PFSK-1 (cell line): Measurements from ENCODE around the gene AUTS2.

Experiments used
- POLR2AphosphoS5 ChIP-seq: IDR thresholded peaks from 2 replicates; pipeline ENCODE4 v1.6.1; 2012; ENCODE audit warnings: low read depth, mild to moderate bottlenecking, control low read depth, low read length, moderate library complexity
- SIN3A ChIP-seq: IDR thresholded peaks from 2 replicates; pipeline ENCODE4 v1.6.1; 2012; ENCODE audit warnings: mild to moderate bottlenecking, low read length, moderate library complexity, borderline replicate concordance; ENCODE audit not compliant: insufficient read depth
- TAF1 ChIP-seq: IDR thresholded peaks from 2 replicates; pipeline ENCODE4 v1.6.1; 2012; ENCODE audit warnings: low read length, control low read depth, borderline replicate concordance; ENCODE audit not compliant: insufficient read depth
- TF ChIP-seq, protein P1 (sequence below), 2 experiments: IDR thresholded peaks; 2 replicates each; pipeline versions ENCODE4 v1.6.1 to v1.8.0; 2011 to 2012; ENCODE audit warnings: low read depth in 2 of 2, low read length in 2 of 2, control low read depth in 1 of 2, inconsistent platforms in 1 of 2, mild to moderate bottlenecking in 1 of 2, moderate library complexity in 1 of 2; ENCODE audit not compliant: insufficient read depth in 1 of 2

DNA sequence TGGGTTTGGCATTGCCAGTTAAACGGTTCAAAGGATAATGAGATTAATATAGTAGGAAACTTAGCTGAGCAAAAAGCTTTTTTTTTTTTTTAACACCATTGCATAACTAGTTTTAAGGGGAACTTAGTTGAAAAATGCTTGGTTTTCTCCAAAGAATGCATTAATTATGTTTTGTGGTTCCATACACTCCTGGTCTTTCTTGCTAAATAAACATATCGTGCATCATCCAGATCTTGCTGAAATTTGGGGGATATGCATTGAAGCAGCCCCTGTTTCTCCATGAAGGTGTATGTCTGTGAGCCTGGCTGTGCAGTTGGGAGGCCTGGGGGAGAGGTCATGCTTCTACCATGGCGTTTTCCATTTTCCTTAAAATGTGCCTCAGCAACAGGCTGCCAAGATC lies 975.4 kb downstream of the AUTS2 start:
- TF ChIP-seq, protein P1, sequence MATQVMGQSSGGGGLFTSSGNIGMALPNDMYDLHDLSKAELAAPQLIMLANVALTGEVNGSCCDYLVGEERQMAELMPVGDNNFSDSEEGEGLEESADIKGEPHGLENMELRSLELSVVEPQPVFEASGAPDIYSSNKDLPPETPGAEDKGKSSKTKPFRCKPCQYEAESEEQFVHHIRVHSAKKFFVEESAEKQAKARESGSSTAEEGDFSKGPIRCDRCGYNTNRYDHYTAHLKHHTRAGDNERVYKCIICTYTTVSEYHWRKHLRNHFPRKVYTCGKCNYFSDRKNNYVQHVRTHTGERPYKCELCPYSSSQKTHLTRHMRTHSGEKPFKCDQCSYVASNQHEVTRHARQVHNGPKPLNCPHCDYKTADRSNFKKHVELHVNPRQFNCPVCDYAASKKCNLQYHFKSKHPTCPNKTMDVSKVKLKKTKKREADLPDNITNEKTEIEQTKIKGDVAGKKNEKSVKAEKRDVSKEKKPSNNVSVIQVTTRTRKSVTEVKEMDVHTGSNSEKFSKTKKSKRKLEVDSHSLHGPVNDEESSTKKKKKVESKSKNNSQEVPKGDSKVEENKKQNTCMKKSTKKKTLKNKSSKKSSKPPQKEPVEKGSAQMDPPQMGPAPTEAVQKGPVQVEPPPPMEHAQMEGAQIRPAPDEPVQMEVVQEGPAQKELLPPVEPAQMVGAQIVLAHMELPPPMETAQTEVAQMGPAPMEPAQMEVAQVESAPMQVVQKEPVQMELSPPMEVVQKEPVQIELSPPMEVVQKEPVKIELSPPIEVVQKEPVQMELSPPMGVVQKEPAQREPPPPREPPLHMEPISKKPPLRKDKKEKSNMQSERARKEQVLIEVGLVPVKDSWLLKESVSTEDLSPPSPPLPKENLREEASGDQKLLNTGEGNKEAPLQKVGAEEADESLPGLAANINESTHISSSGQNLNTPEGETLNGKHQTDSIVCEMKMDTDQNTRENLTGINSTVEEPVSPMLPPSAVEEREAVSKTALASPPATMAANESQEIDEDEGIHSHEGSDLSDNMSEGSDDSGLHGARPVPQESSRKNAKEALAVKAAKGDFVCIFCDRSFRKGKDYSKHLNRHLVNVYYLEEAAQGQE (IDR thresholded peaks at IDR 0.05; ENCODE audit: insufficient read depth in 1 of 2, low read depth in 2 of 2, low read length in 2 of 2) = no peak
- no peak for TF ChIP-seq POLR2AphosphoS5
- no peak for TF ChIP-seq SIN3A
- no peak for TF ChIP-seq TAF1
